Measurements from ENCODE around the gene FN3K. TPM values are rescaled to one million over a fixed set of nuclear protein-coding genes. Genes with fewer than 3 reads are reported as not detected.

Gene FN3K
- total and polyA plus RNA-seq, 3 experiments from 2014 or later: 0.79 to 2.3 (median 1.3) TPM

DNA sequence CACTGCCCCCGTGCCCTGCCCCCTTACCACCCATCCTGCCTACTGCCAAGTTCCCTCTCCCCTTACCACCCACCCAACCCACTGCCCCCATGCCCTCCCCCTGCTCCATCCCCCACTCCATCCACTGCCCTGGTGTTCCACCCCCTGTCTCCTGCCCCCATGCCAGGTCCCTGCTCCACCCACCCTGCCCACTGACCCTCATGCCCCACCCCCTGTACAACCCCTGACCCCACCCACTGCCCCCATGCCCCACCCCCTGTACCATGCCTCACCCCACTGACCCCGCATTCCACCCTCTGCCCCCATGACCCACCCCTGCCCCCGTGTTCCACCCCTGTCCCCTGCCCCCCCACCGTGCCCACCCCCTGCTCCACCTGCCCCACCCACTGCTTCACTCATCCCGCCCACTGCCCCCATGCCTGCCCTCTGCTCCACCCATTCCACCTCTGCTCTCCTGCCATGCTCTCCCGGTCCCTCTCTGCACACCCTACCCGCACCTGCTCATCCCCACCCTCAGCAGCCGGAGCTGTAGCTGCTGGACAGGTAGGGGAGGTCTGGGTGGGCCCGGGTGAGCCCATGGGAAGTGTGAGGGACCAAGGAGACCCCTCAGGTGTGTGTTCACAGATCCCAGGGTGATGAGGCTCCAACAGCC is 26.3 kb upstream of the FN3K start:
- Mint-ChIP-seq H3K27ac (no peak overlapping the region), H3K4me1 (no peaks in the 10 kb centered on the region), H3K9me3 (no peaks in the 10 kb centered on the region), H3K36me3 (no peaks in the 10 kb centered on the region), H3K27me3 (peaks cover 0 to 2% of the 10 kb centered on the region in 2 donors), H3K4me3 (no peak overlapping the region)
- DNase-seq: no peak
- Histone ChIP-seq H3K4me1 (ENCODE audit: insufficient read depth, low read length) (no peaks in the 10 kb centered on the region), H3K27ac (ENCODE audit: low read depth, low read length) (no peak overlapping the region), H3K9me3 (ENCODE audit: low read length) (no peaks in the 10 kb centered on the region), H3K27me3 (ENCODE audit: insufficient read depth, low read length, poor library complexity, severe bottlenecking) (no peaks in the 10 kb centered on the region), H3K4me3 (ENCODE audit: low read length) (no peak overlapping the region), H3K36me3 (ENCODE audit: insufficient read depth, low read length) (no peaks in the 10 kb centered on the region)
- ChIA-PET POLR2A (no interaction called here), CTCF (no interaction called here)

GRCh38 chr17:82709676-82710498 is 25.5 kb upstream of the FN3K start:
- no peak overlapping the region for H3K4me3 Mint-ChIP-seq
- Histone ChIP-seq H3K4me1 (ENCODE audit: insufficient read depth, low read length) (no peaks in the 10 kb centered on the region), H3K36me3 (ENCODE audit: insufficient read depth, low read length) (no peaks in the 10 kb centered on the region), H3K9me3 (ENCODE audit: low read length) (no peaks in the 10 kb centered on the region), H3K27me3 (ENCODE audit: insufficient read depth, low read length, poor library complexity, severe bottlenecking) (no peaks in the 10 kb centered on the region), H3K4me3 (ENCODE audit: low read length) (no peak overlapping the region), H3K27ac (ENCODE audit: low read depth, low read length) (no peak overlapping the region)
- ChIA-PET POLR2A (no interaction called here), CTCF (no interaction called here)
- no peaks in the 10 kb centered on the region for H3K4me1 Mint-ChIP-seq
- DNase-seq: no peak
- no peaks in the 10 kb centered on the region for H3K36me3 Mint-ChIP-seq
- H3K9me3 Mint-ChIP-seq: no peaks in the 10 kb centered on the region
- no peak overlapping the region for H3K27ac Mint-ChIP-seq
- peaks cover 0 to 2% of the 10 kb centered on the region in 2 donors for H3K27me3 Mint-ChIP-seq

GRCh38 chr17:82710499-82711232 is 24.7 kb upstream of the FN3K start:
- Mint-ChIP-seq H3K27ac (no peak overlapping the region), H3K9me3 (no peaks in the 10 kb centered on the region), H3K27me3 (peaks cover 0 to 2% of the 10 kb centered on the region in 2 donors), H3K4me1 (peaks cover under 1 to 1% (median 1%) of the 10 kb centered on the region in 3 donors), H3K4me3 (no peak overlapping the region), H3K36me3 (no peaks in the 10 kb centered on the region)
- H3K36me3 ChIP-seq (ENCODE audit: insufficient read depth, low read length): no peaks in the 10 kb centered on the region
- peaks cover 2% of the 10 kb centered on the region for H3K4me1 ChIP-seq (ENCODE audit: insufficient read depth, low read length)
- no peak overlapping the region for H3K27ac ChIP-seq (ENCODE audit: low read depth, low read length)
- no peaks in the 10 kb centered on the region for H3K27me3 ChIP-seq (ENCODE audit: insufficient read depth, low read length, poor library complexity, severe bottlenecking)
- H3K4me3 ChIP-seq (ENCODE audit: low read length): no peak overlapping the region
- DNase-seq: no peak
- CTCF ChIA-PET: interaction anchor here (1.6 kb wide), 1 partner anchor 13 kb away, joined by 4 read pairs; no protein-coding TSS in a partner anchor
- POLR2A ChIA-PET: no interaction called here
- no peaks in the 10 kb centered on the region for H3K9me3 ChIP-seq (ENCODE audit: low read length)

DNA sequence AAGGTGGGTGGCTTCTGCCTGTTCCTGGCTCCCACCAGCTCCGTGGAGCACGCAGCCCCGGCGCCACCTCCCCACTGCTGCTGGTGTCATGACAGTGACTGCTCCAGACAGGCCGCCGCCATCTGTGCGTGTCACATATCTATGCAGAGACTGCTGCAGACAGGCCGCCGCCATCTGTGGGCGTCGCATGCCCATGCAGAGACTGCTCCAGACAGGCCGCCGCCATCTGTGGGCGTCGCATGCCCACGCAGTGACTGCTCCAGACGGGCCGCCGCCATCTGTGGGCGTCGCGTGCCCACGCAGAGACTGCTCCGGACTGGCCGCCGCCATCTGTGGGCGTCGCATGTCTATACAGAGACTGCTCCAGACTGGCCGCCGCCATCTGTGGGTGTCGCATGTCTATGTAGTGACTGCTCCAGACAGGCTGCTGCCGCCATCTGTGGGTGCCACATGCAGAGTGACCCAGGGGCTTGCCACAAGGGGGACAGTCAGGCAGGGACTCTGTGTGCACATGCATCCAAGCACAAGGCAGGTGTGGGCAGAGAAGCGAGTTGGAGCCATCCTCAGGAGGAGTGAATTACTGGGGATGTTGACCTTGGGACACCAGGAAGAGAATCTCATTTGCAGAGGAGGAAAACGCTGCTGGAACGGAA is 22.2 kb upstream of the FN3K start:
- ChIA-PET CTCF (interaction anchor here (1.5 kb wide), 1 partner anchor 62 kb away, joined by 4 read pairs; no protein-coding TSS in a partner anchor), POLR2A (no interaction called here)
- no peaks in the 10 kb centered on the region for H3K9me3 ChIP-seq (ENCODE audit: low read length)
- no peak overlapping the region for H3K27ac Mint-ChIP-seq
- H3K27me3 Mint-ChIP-seq: peaks cover 0 to 2% of the 10 kb centered on the region in 2 donors
- peaks cover 17 to 22% (median 17%) of the 10 kb centered on the region in 3 donors for H3K4me1 Mint-ChIP-seq
- no peak for DNase-seq
- H3K36me3 ChIP-seq (ENCODE audit: insufficient read depth, low read length): no peaks in the 10 kb centered on the region
- H3K4me3 Mint-ChIP-seq: peak overlapping the region in 4 of 7 donors; percentile 13 to 61 (median 32)
- H3K27ac ChIP-seq (ENCODE audit: low read depth, low read length): no peak overlapping the region
- no peak overlapping the region for H3K4me3 ChIP-seq (ENCODE audit: low read length)
- no peaks in the 10 kb centered on the region for H3K9me3 Mint-ChIP-seq
- peaks cover 18% of the 10 kb centered on the region for H3K4me1 ChIP-seq (ENCODE audit: insufficient read depth, low read length)
- H3K36me3 Mint-ChIP-seq: peaks cover 0 to 10% (median 2%) of the 10 kb centered on the region in 3 donors
- H3K27me3 ChIP-seq (ENCODE audit: insufficient read depth, low read length, poor library complexity, severe bottlenecking): no peaks in the 10 kb centered on the region

DNA sequence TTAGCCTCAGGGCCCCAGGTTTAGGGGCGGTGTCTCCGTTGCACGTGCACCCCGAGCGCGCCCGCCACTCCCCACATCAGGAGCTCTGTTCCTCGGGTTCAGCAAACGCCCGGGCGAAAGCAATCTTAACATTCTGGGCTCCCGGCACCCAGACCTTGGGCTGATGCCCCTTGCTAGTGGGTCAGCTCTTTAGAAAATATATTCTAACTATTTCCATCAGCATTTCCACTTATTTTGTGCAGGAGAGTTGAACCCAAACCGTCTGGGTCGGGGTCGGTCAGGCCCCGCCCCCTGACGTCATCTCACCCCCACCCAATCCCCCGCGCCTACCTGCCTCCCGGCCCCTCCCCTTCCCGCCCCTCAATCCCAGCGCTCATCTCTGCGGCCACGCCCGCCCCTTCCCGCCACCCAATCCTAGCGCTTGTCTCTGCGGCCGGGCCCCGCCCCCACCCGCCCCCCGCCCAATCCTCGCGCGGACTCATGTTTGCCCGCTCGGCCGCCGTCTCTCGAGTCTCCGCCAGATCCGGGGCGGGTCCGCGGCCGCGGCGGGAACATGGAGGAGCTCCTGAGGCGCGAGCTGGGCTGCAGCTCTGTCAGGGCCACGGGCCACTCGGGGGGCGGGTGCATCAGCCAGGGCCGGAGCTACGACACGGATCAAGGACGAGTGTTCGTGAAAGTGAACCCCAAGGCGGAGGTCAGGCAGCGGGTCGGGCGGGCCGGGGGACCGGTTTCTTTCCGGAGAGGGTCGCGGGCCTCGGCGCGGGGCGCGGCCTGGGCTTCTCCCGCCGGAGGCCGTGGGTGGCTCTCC is 19.0 kb upstream of the FN3K start, which contains the start of gene FN3KRP:
Gene FN3KRP (plus strand): TSS at position 504 of the 808 bp plus-strand sequence. CDS start 50 bp downstream, at position 554.
- Histone ChIP-seq H3K27me3 (ENCODE audit: insufficient read depth, low read length, poor library complexity, severe bottlenecking) (no peaks in the 10 kb centered on the region), H3K4me1 (ENCODE audit: insufficient read depth, low read length) (peaks cover 21% of the 10 kb centered on the region), H3K27ac (ENCODE audit: low read depth, low read length) (peak within 1 kb of the TSS; percentile 64), H3K4me3 (ENCODE audit: low read length) (peak within 1 kb of the TSS; percentile 74), H3K36me3 (ENCODE audit: insufficient read depth, low read length) (peaks cover 9% of the 10 kb centered on the region), H3K9me3 (ENCODE audit: low read length) (no peaks in the 10 kb centered on the region)
- POLR2A ChIA-PET: interaction anchor here (0.6 to 1.0 kb wide), 3 partner anchors 18 to 1033 kb away, joined by 4 to 6 read pairs (median 4); partner anchors contain the start of genes ARL16, FN3K and RAB40B
- CTCF ChIA-PET: no interaction called here
- no peaks in the 10 kb centered on the region for H3K9me3 Mint-ChIP-seq
- peaks cover 0 to 36% (median 2%) of the 10 kb centered on the region in 3 donors for H3K36me3 Mint-ChIP-seq
- H3K4me1 Mint-ChIP-seq: peaks cover 21 to 28% (median 23%) of the 10 kb centered on the region in 3 donors
- H3K27me3 Mint-ChIP-seq: no peaks in the 10 kb centered on the region
- peak within 1 kb of the TSS; percentile 86 to 96 (median 93) for H3K27ac Mint-ChIP-seq
- peak; percentile 82 to 96 (median 87) for DNase-seq
- H3K4me3 Mint-ChIP-seq: peak within 1 kb of the TSS; percentile 91 to 98 (median 96)

GRCh38 chr17:82718986-82719685 is 16.3 kb upstream of the FN3K start:
- ChIA-PET POLR2A (no interaction called here), CTCF (no interaction called here)
- no peaks in the 10 kb centered on the region for H3K9me3 Mint-ChIP-seq
- peaks cover 23 to 28% (median 23%) of the 10 kb centered on the region in 3 donors for H3K4me1 Mint-ChIP-seq
- no peak for DNase-seq
- Histone ChIP-seq H3K36me3 (ENCODE audit: insufficient read depth, low read length) (peaks cover 15% of the 10 kb centered on the region), H3K27ac (ENCODE audit: low read depth, low read length) (no peak overlapping the region), H3K4me1 (ENCODE audit: insufficient read depth, low read length) (peaks cover 21% of the 10 kb centered on the region), H3K4me3 (ENCODE audit: low read length) (no peak overlapping the region), H3K9me3 (ENCODE audit: low read length) (no peaks in the 10 kb centered on the region), H3K27me3 (ENCODE audit: insufficient read depth, low read length, poor library complexity, severe bottlenecking) (no peaks in the 10 kb centered on the region)
- peaks cover 3 to 54% (median 12%) of the 10 kb centered on the region in 3 donors for H3K36me3 Mint-ChIP-seq
- peak overlapping the region in 2 of 7 donors; percentile 73 to 96 for H3K4me3 Mint-ChIP-seq
- H3K27me3 Mint-ChIP-seq: no peaks in the 10 kb centered on the region
- H3K27ac Mint-ChIP-seq: peak overlapping the region in 2 of 8 donors; percentile 52 to 86

- Mint-ChIP-seq H3K36me3 (peaks cover 3 to 55% (median 12%) of the 10 kb centered on the region in 3 donors), H3K4me1 (peaks cover 23 to 28% (median 23%) of the 10 kb centered on the region in 3 donors), H3K9me3 (no peaks in the 10 kb centered on the region), H3K27me3 (no peaks in the 10 kb centered on the region), H3K4me3 (no peak overlapping the region), H3K27ac (no peak overlapping the region)
- ChIA-PET CTCF (no interaction called here), POLR2A (no interaction called here)
- no peak for DNase-seq
- Histone ChIP-seq H3K27me3 (ENCODE audit: insufficient read depth, low read length, poor library complexity, severe bottlenecking) (no peaks in the 10 kb centered on the region), H3K4me3 (ENCODE audit: low read length) (no peak overlapping the region), H3K27ac (ENCODE audit: low read depth, low read length) (no peak overlapping the region), H3K4me1 (ENCODE audit: insufficient read depth, low read length) (peaks cover 21% of the 10 kb centered on the region), H3K36me3 (ENCODE audit: insufficient read depth, low read length) (peaks cover 15% of the 10 kb centered on the region), H3K9me3 (ENCODE audit: low read length) (no peaks in the 10 kb centered on the region)
Measured at GRCh38 chr17:82720204-82720603, 15.2 kb upstream of the FN3K start.

Data from CD8-positive, alpha-beta memory T cell (primary cell).